ENCODE measurements around the gene REPIN1. TPM values are rescaled to one million over a fixed set of nuclear protein-coding genes. Genes with fewer than 3 reads are reported as not detected.
A peak's percentile ranks its signal among the peaks of the same experiment; 100 is the strongest.

REPIN1 gene
- total and polyA plus RNA-seq, 9 of the 15 experiments (the other 6 are each of a cell fraction or from before 2014, with no cell fraction given): 8.1 to 283 (median 94.3) TPM

GRCh38 chr7:150359622-150360362 is 8.8 kb upstream of the REPIN1 start (continued):
- TF ChIP-seq MEF2A (IDR thresholded peaks at IDR 0.05; ENCODE audit: control insufficient read depth, low read depth, low read length) (no peak), L3MBTL2 (IDR thresholded peaks at IDR 0.05) (no peak), ZNF77 (CRISPR knock-in tag; IDR thresholded peaks at IDR 0.05) (no peak), RBBP5 (IDR thresholded peaks at IDR 0.05; ENCODE audit: borderline replicate concordance, insufficient read depth, low read length, poor library complexity, severe bottlenecking) (no peak), NR3C1 (CRISPR knock-in tag; IDR thresholded peaks at IDR 0.05) (no peak), ZC3H4 (CRISPR knock-in tag; IDR thresholded peaks at IDR 0.05; ENCODE audit: borderline replicate concordance) (no peak; the same call in 1 of the 2 replicates), ZNF57 (CRISPR knock-in tag; IDR thresholded peaks at IDR 0.05) (no peak), KDM2B (CRISPR knock-in tag; IDR thresholded peaks at IDR 0.05) (no peak), CBFB (CRISPR knock-in tag; IDR thresholded peaks at IDR 0.05) (peak; percentile 86; the same call in 1 of the 2 replicates), NFE2L1 (tag; IDR thresholded peaks at IDR 0.05; ENCODE audit: borderline replicate concordance, low read depth) (no peak), CHCHD3 (CRISPR knock-in tag; IDR thresholded peaks at IDR 0.05) (no peak), MAZ (CRISPR knock-in tag; conservative IDR thresholded peaks at IDR 0.05 in 1 of 2, IDR thresholded peaks at IDR 0.05 in 1 of 2) (no peak), ZNF518B (CRISPR knock-in tag; IDR thresholded peaks at IDR 0.05) (no peak)

Measured in K562 (cell line).